H9 (cell line): Measurements from ENCODE around the gene FBXL15. TPM values are rescaled to one million over a fixed set of nuclear protein-coding genes. Genes with fewer than 3 reads are reported as not detected.

Source experiments
- DNase-seq: peaks from one replicate; pipeline ENCODE4 v3.0.0-alpha.2; 2017
- H2AFZ ChIP-seq: one replicate; pipeline ENCODE4 v1.6.1; 2013; ENCODE audit warnings: mild to moderate bottlenecking, low read length, control low read depth, moderate library complexity
- H2AK5ac ChIP-seq: 2 replicates; pipeline ENCODE4 v1.6.1; 2013; ENCODE audit warnings: low read length, control low read depth, mixed read lengths; ENCODE audit not compliant: insufficient read length
- H2BK120ac ChIP-seq: one replicate; pipeline ENCODE4 v1.6.1; 2013; ENCODE audit warnings: low read depth, mild to moderate bottlenecking, low read length, control low read depth, inconsistent platforms; ENCODE audit not compliant: poor library complexity, severe bottlenecking
- H2BK12ac ChIP-seq: 2 replicates; pipeline ENCODE4 v1.6.1; 2013; ENCODE audit warnings: low read length, control low read depth, mixed read lengths, low read depth; ENCODE audit not compliant: insufficient read length
- H2BK15ac ChIP-seq: 2 replicates; pipeline ENCODE4 v1.6.1; 2013; ENCODE audit warnings: low read depth, low read length, control low read depth
- H2BK20ac ChIP-seq: one replicate; pipeline ENCODE4 v1.6.1; 2013; ENCODE audit warnings: low read depth, mild to moderate bottlenecking, low read length, control low read depth, inconsistent platforms; ENCODE audit not compliant: poor library complexity, severe bottlenecking
- H2BK5ac ChIP-seq: 2 replicates; pipeline ENCODE4 v1.6.1; 2013; ENCODE audit warnings: low read length, control low read depth, mixed read lengths; ENCODE audit not compliant: insufficient read length
- H3K14ac ChIP-seq: 2 replicates; pipeline ENCODE4 v1.6.1; 2013; ENCODE audit warnings: low read length, control low read depth; ENCODE audit not compliant: insufficient read depth
- H3K18ac ChIP-seq: 2 replicates; pipeline ENCODE4 v1.6.1; 2013; ENCODE audit warnings: low read depth, mild to moderate bottlenecking, mixed read lengths, low read length, control low read depth; ENCODE audit not compliant: insufficient read length
- H3K23ac ChIP-seq: 2 replicates; pipeline ENCODE4 v1.6.1; 2013; ENCODE audit warnings: low read length, control low read depth, mixed read lengths, low read depth; ENCODE audit not compliant: insufficient read length
- H3K23me2 ChIP-seq: 2 replicates; pipeline ENCODE4 v1.6.1; 2013; ENCODE audit warnings: low read depth, mild to moderate bottlenecking, mixed read lengths, low read length, control low read depth; ENCODE audit not compliant: insufficient read length, poor library complexity, severe bottlenecking
- H3K27ac ChIP-seq: 2 replicates; pipeline ENCODE4 v1.5.1; 2013; ENCODE audit warnings: low read length, control low read depth, mixed read lengths, low read depth; ENCODE audit not compliant: insufficient read length
- H3K27me3 ChIP-seq: 2 replicates; pipeline ENCODE4 v1.6.1; 2013; ENCODE audit warnings: low read length, control low read depth, inconsistent platforms; ENCODE audit not compliant: insufficient read depth
- H3K4ac ChIP-seq: 2 replicates; pipeline ENCODE4 v1.6.1; 2013; ENCODE audit warnings: low read depth, mild to moderate bottlenecking, control low read depth, inconsistent platforms, low read length, moderate library complexity
- H3K4me1 ChIP-seq: 2 replicates; pipeline ENCODE4 v1.6.1; 2013; ENCODE audit warnings: low read length, control low read depth, inconsistent platforms; ENCODE audit not compliant: insufficient read depth
- H3K4me2 ChIP-seq: 2 replicates; pipeline ENCODE4 v1.6.1; 2013; ENCODE audit warnings: low read length, control low read depth, mixed read lengths; ENCODE audit not compliant: insufficient read length, insufficient read depth
- H3K56ac ChIP-seq: 2 replicates; pipeline ENCODE4 v1.6.1; 2013; ENCODE audit warnings: low read depth, mild to moderate bottlenecking, mixed read lengths, low read length, control low read depth; ENCODE audit not compliant: insufficient read length
- H3K79me1 ChIP-seq: 2 replicates; pipeline ENCODE4 v1.6.1; 2013; ENCODE audit warnings: low read depth, mild to moderate bottlenecking, moderate library complexity, low read length, control low read depth, inconsistent platforms; ENCODE audit not compliant: insufficient read depth, poor library complexity, severe bottlenecking
- H3K79me2 ChIP-seq: 2 replicates; pipeline ENCODE4 v1.6.1; 2013; ENCODE audit warnings: low read length, control low read depth, inconsistent platforms; ENCODE audit not compliant: insufficient read depth
- H3K9ac ChIP-seq: 2 replicates; pipeline ENCODE4 v1.6.1; 2013; ENCODE audit warnings: low read length, control low read depth, mixed read lengths; ENCODE audit not compliant: insufficient read length; ENCODE audit errors: extremely low read depth
- H3K9me3 ChIP-seq: one replicate; pipeline ENCODE4 v1.6.1; 2013; ENCODE audit warnings: low read depth, low read length, inconsistent platforms; ENCODE audit not compliant: control insufficient read depth
- H3T11ph ChIP-seq: one replicate; pipeline ENCODE4 v1.6.1; 2013; ENCODE audit warnings: mild to moderate bottlenecking, low read length, control low read depth, inconsistent platforms
- H4K20me1 ChIP-seq: one replicate; pipeline ENCODE4 v1.6.1; 2013; ENCODE audit not compliant: control insufficient read depth, insufficient read length, insufficient read depth
- H4K5ac ChIP-seq: 2 replicates; pipeline ENCODE4 v1.6.1; 2013; ENCODE audit warnings: low read depth, mild to moderate bottlenecking, mixed read lengths, low read length, control low read depth; ENCODE audit not compliant: insufficient read length
- H4K8ac ChIP-seq: replicated peaks from 2 replicates; pipeline ENCODE4 v1.6.1; 2013; ENCODE audit warnings: low read length, control low read depth, mixed read lengths, low read depth; ENCODE audit not compliant: insufficient read length
- H4K91ac ChIP-seq: 2 replicates; pipeline ENCODE4 v1.6.1; 2013; ENCODE audit warnings: low read depth, mild to moderate bottlenecking, moderate library complexity, mixed read lengths, low read length, control low read depth; ENCODE audit not compliant: insufficient read length
- H3K27ac Mint-ChIP-seq, 3 experiments: 2 replicates in 2 of 3; 3 replicates in 1 of 3; pipeline ENCODE4 v1.8.0; 2020 to 2021; ENCODE audit warnings: mixed read lengths in 3 of 3, mild to moderate bottlenecking in 1 of 3, moderate library complexity in 1 of 3
- H3K27me3 Mint-ChIP-seq: 2 replicates; pipeline ENCODE4 v1.8.0; 2021; ENCODE audit warnings: low read depth, mild to moderate bottlenecking, moderate library complexity, mixed read lengths
- H3K36me3 Mint-ChIP-seq, 3 experiments: 2 replicates in 2 of 3; 3 replicates in 1 of 3; pipeline ENCODE4 v1.8.0; 2020 to 2021; ENCODE audit warnings: low read depth in 3 of 3, mixed read lengths in 3 of 3; ENCODE audit not compliant: insufficient read depth in 1 of 3
- H3K4me1 Mint-ChIP-seq, 2 experiments: 2 replicates each; pipeline ENCODE4 v1.8.0; 2020; ENCODE audit warnings: mixed read lengths in 2 of 2
- H3K4me3 Mint-ChIP-seq, 2 experiments: 2 replicates in 1 of 2; 3 replicates in 1 of 2; pipeline ENCODE4 v1.8.0; 2020 to 2021; ENCODE audit warnings: mild to moderate bottlenecking in 2 of 2, mixed read lengths in 2 of 2, moderate library complexity in 1 of 2
- H3K9me3 Mint-ChIP-seq, 2 experiments: 2 replicates in 1 of 2; 3 replicates in 1 of 2; pipeline ENCODE4 v1.8.0; 2020; ENCODE audit warnings: mild to moderate bottlenecking in 2 of 2, mixed read lengths in 2 of 2, moderate library complexity in 1 of 2
- whole genome bisulfite sequencing: extraction: QIAGEN DNeasy Blood & Tissue Kit; methylation state at CpG from one replicate; pipeline ENCODE4 v1.1.7; 2013; ENCODE audit warnings: missing lambda C conversion rate, low lambda C conversion rate, mixed read lengths; ENCODE audit not compliant: insufficient read length; ENCODE audit errors: extremely low coverage; 5-methylcytosine and 5-hydroxymethylcytosine counted together
- total RNA-seq: library from RNA; stranded (reverse); gene quantifications from 2 replicates; pipeline ENCODE4 v1.2.1, GENCODE V29; 2021
- TF ChIP-seq, protein P1 (sequence below): fragments of 200-600 bp; sonication (generic); conservative IDR thresholded peaks from 3 replicates; pipeline ENCODE4 v1.8.0; 2021; ENCODE audit warnings: antibody characterized with exemption, mild to moderate bottlenecking

Gene FBXL15
- total RNA-seq, 1 experiment from 2014 or later, result 9.1 TPM

DNA sequence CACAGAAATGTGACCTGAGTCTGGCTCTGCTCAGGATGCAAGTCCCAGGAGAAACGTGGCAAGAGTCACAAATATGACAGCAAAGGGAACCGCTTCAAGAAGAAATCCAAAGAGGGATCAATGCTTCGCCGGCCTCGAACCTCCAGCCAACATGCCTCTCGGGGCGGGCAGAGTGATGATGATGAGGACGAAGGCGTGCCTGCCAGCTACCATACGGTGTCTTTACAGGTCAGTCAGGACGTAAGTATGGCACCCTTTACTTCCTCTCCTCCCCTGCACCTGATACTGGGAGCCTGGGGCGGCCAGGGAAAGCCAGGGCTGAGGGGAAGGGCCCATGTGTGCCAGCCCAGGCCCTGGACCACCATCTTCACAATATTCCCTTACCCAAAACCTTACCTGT is 43.7 kb upstream of the FBXL15 start:
- Histone ChIP-seq H3K14ac (no peak overlapping the region), H3K23me2 (no peaks in the 10 kb centered on the region), H2AK5ac (no peak overlapping the region), H3K4ac (no peak overlapping the region), H3K9me3 (no peaks in the 10 kb centered on the region), H3K27me3 (no peaks in the 10 kb centered on the region), H3K56ac (no peak overlapping the region), H3K23ac (no peak overlapping the region), H2BK20ac (no peak overlapping the region), H2BK15ac (no peak overlapping the region), H3K9ac (no peak overlapping the region), H2BK5ac (no peak overlapping the region), H2BK12ac (no peak overlapping the region), H3K4me2 (no peak overlapping the region), H3K79me2 (no peaks in the 10 kb centered on the region), H4K20me1 (no peaks in the 10 kb centered on the region), H4K5ac (no peak overlapping the region), H3K27ac (no peak overlapping the region), H3K79me1 (no peaks in the 10 kb centered on the region), H4K8ac (no peak overlapping the region), H2AFZ (no peak overlapping the region), H3K18ac (no peak overlapping the region), H4K91ac (no peak overlapping the region), H2BK120ac (no peak overlapping the region), H3T11ph (no peak overlapping the region), H3K4me1 (no peaks in the 10 kb centered on the region)
- no CpG with 5 or more reads among the region's 12 CpGs for WGBS
- no peak for DNase-seq
- no peaks in the 10 kb centered on the region for H3K9me3 Mint-ChIP-seq
- H3K27me3 Mint-ChIP-seq, result no peaks in the 10 kb centered on the region
- no peak overlapping the region for H3K4me3 Mint-ChIP-seq
- TF ChIP-seq, protein P1, sequence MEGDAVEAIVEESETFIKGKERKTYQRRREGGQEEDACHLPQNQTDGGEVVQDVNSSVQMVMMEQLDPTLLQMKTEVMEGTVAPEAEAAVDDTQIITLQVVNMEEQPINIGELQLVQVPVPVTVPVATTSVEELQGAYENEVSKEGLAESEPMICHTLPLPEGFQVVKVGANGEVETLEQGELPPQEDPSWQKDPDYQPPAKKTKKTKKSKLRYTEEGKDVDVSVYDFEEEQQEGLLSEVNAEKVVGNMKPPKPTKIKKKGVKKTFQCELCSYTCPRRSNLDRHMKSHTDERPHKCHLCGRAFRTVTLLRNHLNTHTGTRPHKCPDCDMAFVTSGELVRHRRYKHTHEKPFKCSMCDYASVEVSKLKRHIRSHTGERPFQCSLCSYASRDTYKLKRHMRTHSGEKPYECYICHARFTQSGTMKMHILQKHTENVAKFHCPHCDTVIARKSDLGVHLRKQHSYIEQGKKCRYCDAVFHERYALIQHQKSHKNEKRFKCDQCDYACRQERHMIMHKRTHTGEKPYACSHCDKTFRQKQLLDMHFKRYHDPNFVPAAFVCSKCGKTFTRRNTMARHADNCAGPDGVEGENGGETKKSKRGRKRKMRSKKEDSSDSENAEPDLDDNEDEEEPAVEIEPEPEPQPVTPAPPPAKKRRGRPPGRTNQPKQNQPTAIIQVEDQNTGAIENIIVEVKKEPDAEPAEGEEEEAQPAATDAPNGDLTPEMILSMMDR, result no peak
- H3K4me1 Mint-ChIP-seq, result no peaks in the 10 kb centered on the region
- H3K36me3 Mint-ChIP-seq, result peaks cover 8 to 51% (median 21%) of the 10 kb centered on the region in 3 experiments
- H3K27ac Mint-ChIP-seq, result no peak overlapping the region
